Hindlimb muscle (tissue), 1 donor: ENCODE measurements around the gene NOL8. TPM values are rescaled to one million over a fixed set of nuclear protein-coding genes. Genes with fewer than 3 reads are reported as not detected.

ENCODE experiments used
- DNase-seq: peaks from one replicate; pipeline ENCODE4 v3.0.0-alpha.2; 2013
- polyA plus RNA-seq: library from polyadenylated mRNA; unstranded; fragments of 120-200 nt; gene quantifications from one replicate; pipeline ENCODE4 v1.2.1, GENCODE V29; 2013; ENCODE audit not compliant: insufficient read length

Gene NOL8
- polyA plus RNA-seq = 26.7 TPM

- DNase-seq = peak; percentile 93
These were observed at the start of gene NOL8, which contains the start of gene CENPP for GRCh38 chr9:92325269-92325990. Gene NOL8, minus strand, starts transcription at chr9:92325350. Its CDS starts 1,189 bp downstream, at chr9:92324161. Gene CENPP, plus strand, starts transcription at chr9:92325953.

- no peak for DNase-seq
These were observed 48.0 kb upstream of the NOL8 start for GRCh38 chr9:92373167-92373566.

- no peak for DNase-seq
These were observed 43.9 kb upstream of the NOL8 start for GRCh38 chr9:92369075-92369474.

- no peak for DNase-seq
These were observed 34.9 kb upstream of the NOL8 start for GRCh38 chr9:92360083-92360482.

- peak; percentile 39 for DNase-seq
These were observed 34.3 kb upstream of the NOL8 start for GRCh38 chr9:92359394-92359995.

DNA sequence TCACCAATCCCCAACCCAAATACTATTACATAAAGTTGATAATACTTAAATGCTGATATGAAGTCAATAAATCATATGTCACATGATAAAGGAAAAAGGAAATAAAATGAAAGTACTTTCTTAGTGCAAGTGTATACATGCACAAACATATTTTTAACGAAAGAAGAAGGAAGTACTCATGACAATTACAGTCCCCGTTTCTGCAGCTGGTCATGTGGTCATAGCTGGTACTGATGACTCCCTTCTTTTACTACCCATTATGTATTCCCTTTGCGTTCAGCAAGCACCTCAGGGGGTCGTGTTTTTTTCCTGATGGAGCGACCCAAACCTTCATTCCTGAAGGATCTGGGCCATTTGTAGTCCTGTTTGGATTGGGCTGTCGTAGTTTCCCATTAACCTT, 27.9 kb upstream of the NOL8 start:
- DNase-seq = no peak

- DNase-seq = no peak
These were observed 25.6 kb upstream of the NOL8 start for GRCh38 chr9:92350740-92351133.

DNA sequence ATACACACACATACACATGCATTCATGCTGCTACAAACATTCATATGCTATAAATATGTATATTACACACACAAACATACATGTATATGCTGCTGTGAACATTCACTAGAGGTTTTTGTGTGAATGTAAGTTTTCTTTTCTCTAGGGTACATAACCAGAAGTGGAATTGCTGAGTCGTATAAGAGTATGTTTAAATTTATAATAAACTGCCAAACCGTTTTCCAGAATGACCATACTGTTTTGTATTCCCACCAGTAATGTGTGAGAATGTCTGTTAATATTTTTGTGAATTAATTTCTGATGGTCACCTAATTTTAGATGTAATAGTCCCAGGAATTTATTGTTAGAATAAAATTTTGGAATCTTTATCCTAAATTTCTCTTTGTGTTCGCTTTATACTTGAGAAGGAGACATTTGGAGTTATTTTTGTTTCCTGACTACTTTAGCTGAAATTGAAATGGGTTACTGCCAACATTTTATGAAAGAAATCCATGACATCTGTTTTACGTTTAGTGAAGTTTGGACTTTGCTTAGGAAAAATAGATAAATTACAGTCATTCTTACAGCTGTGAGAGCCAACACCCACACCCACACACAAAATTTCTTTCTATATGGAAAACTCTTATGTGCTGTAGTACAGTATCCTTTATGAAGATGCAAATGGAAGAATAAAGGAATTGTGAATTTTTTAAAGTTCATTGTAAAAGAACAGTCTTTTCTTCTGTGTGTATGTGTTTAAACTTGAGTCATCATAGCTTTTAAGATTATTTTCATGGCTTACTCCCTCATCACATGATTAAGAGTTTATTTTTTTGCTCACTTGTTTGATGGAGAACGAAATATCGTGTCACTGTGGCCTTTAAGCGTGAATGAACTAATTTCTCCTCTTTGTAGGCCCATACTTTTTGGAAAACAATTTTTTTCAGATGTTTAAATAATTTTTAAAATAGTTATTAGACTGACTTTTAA, 24.9 kb upstream of the NOL8 start:
- peak; percentile 87 for DNase-seq

DNA sequence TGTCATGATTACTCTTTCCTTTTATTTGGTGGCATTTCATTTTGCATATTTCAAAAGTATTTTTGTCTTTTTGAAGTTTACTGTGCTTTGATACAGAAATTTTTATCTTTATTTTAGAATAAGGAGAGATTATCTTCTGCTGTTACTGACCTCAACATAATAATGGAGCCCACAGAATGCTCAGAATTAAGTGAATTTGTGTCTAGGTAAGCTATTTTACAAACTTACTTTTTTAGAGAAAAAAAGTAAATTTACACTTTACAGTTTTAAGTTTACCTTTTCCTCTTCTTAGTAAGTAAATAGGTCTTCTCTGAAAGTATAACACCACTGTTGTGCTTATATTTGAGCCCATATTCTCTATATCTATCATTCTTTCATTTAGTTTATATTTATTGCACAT, 20.4 kb upstream of the NOL8 start:
- DNase-seq = no peak

- DNase-seq = no peak
These were observed 17.8 kb upstream of the NOL8 start for GRCh38 chr9:92342825-92343488.

- no peak for DNase-seq
These were observed 16.4 kb upstream of the NOL8 start for GRCh38 chr9:92341578-92341977.

DNA sequence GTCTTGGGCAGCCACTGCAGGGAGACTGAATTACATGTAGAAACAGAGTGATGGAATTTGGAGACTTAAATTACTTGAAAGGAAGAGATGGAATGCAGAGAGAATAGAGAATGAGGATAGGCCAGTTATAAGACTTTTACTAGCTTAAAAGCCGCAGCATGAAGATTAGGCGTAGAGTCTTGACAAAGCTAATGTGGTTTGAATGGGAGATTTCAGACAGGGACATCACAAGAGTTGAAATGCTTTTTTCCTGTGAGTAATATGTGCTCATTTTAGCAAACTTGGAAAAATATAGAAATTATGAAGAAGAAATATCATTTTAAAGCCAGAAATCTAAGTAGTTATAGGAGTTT, 8.1 kb upstream of the NOL8 start:
- no peak for DNase-seq

- DNase-seq = no peak
These were observed 7.6 kb upstream of the NOL8 start for GRCh38 chr9:92332577-92333281.

- no peak for DNase-seq
These were observed 3.1 kb upstream of the NOL8 start for GRCh38 chr9:92328225-92328624.

GRCh38 chr9:92327283-92327850, 2.2 kb upstream of the NOL8 start:
- DNase-seq = no peak

- DNase-seq = no peak
These were observed 896 bp upstream of the NOL8 start for GRCh38 chr9:92325991-92326500.

DNA sequence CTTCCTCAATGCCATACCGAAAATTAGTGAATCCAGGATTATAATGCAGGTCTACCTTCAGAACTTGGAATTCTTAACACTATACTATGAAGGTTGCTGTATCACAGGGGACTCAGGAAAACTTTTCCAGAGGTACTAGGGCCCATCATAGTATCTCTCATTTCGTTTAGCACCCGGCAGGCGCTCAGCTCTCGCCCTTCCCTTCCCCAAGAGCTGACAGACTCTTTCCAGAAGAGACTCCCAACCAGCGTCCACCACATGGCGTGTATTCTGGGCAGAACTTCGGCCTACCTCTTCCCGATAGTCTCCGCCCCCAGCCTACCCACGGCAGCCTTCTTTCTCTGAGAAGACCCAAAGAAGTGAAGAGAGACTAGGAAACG, 271 bp downstream of the NOL8 start:
- DNase-seq = no peak

DNA sequence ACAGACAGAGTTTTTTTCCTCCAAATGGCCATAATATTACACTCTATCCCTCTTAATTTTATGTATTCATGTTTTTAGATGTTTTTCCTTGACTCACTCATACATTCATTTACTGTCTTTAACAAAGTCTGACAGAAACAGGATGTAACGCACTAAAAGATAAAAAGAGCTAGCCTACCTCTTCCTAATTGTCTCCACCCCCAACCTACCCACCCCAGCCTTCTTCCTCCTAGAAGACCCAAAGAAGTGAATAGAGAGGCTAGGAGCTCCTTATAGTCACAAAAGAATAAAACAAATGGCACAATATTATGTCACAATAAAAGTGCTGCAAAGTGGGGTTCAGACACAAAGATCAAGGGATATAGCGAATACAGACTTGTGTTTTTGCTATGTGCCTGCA, 719 bp downstream of the NOL8 start:
- DNase-seq = no peak

GRCh38 chr9:92315456-92315855, 9.7 kb downstream of the NOL8 start:
- no peak for DNase-seq

- no peak for DNase-seq
These were observed 11.5 kb downstream of the NOL8 start for GRCh38 chr9:92313624-92314012.

GRCh38 chr9:92312887-92313623, 12.1 kb downstream of the NOL8 start:
- DNase-seq = no peak
